Memory B cell (primary cell): ENCODE results near the gene TCP10L.
"Not testable (repeated sequence)": the region's sequence is repeated elsewhere in the genome, so short reads cannot be mapped to it uniquely, and the experiment has no call there.

Experiments used
- ATAC-seq: fragments of 150-1000 bp; cut with Tn5 transposase; 2 replicates; pipeline ENCODE4 v1.10.0; 2021; ENCODE audit warnings: low read depth, mild to moderate bottlenecking, moderate library complexity
- DNase-seq, 2 donors: peaks; one replicate each; pipeline ENCODE4 v3.0.0; 2022; ENCODE audit warnings: low spot score in 2 of 2
- H3K27ac Mint-ChIP-seq: one replicate; pipeline ENCODE4 v1.8.0; 2022; ENCODE audit warnings: mild to moderate bottlenecking, moderate library complexity, mixed read lengths
- H3K27me3 Mint-ChIP-seq: one replicate; pipeline ENCODE4 v1.8.0; 2022; ENCODE audit warnings: mixed read lengths
- H3K36me3 Mint-ChIP-seq: one replicate; pipeline ENCODE4 v1.8.0; 2022; ENCODE audit warnings: mild to moderate bottlenecking, mixed read lengths
- H3K4me1 Mint-ChIP-seq: one replicate; pipeline ENCODE4 v1.8.0; 2022; ENCODE audit warnings: mixed read lengths
- H3K4me3 Mint-ChIP-seq: one replicate; pipeline ENCODE4 v1.8.0; 2022; ENCODE audit warnings: mild to moderate bottlenecking, moderate library complexity, mixed read lengths
- H3K9me3 Mint-ChIP-seq: one replicate; pipeline ENCODE4 v1.8.0; 2022; ENCODE audit warnings: mixed read lengths

TCP10L gene, protein sequence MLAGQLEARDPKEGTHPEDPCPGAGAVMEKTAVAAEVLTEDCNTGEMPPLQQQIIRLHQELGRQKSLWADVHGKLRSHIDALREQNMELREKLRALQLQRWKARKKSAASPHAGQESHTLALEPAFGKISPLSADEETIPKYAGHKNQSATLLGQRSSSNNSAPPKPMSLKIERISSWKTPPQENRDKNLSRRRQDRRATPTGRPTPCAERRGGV

DNA sequence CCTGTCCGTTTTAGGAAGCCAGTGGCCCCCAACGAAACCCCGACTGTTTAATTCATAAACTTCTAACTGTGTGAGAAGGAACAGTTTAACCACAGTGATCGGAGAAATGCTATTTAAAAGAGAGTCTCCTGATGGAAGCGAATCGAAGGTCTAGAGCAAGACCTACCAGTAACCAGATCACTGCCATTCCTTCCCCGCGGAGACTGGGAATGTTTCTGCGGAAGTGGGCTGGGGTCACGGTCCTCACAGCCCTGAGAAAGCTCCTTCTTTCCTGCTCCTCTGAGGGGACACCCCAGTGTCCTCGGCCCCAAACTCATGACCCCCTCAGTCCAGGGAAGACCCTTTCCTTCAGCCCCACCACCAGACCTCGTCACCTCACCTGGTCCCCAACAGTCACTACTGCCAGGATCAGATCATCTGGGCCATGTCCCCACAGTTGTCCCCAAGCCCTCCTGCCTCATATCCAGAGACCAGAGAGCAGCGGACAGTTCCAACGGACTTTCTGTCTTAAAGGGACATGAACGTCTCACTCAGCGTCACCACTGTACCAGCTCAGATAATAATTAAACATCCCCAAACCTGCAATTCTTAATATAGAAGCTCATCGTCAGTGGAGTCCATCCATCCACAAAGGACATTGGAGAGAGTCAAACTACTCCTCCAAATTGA is at the start of gene TCP10L:
TCP10L (minus strand) TSS at position 482 of the 669 bp plus-strand sequence. CDS start 1,219 bp downstream, outside the sequence.
- no peaks in the 10 kb centered on the region for H3K36me3 Mint-ChIP-seq
- no peaks in the 10 kb centered on the region for H3K9me3 Mint-ChIP-seq
- H3K4me1 Mint-ChIP-seq, result no peaks in the 10 kb centered on the region
- H3K27me3 Mint-ChIP-seq, result peaks cover 2% of the 10 kb centered on the region
- no peak within 1 kb of the TSS for H3K4me3 Mint-ChIP-seq
- DNase-seq (no peak), ATAC-seq (no peak)
- H3K27ac Mint-ChIP-seq, result no peak within 1 kb of the TSS

DNA sequence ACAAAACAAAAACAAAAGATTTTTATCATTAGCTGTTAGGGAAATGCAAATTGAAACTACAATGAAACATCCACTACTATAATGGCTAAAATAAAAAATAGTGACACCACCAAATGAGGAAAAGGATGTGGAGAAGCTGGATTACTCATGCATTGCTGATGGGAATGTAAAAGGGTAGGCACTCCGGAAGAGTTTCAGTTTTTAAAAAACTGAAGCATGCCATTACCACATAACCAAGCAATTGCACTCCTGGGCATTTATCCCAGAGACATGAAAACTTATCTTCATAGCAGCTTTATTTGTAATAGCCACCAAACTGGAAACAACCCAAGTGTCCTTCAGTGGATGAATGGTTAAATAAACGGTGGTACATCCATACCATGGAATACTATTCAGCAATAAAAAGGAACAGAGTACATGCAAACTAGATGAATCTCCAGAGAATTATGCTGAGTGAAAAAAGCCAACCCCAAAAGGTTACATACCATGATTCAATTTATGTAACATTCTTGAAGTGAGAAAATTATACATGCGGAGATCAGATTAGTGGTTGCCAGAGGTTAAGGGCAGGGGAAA is 41.4 kb upstream of the TCP10L start:
- DNase-seq, result no peak
- Mint-ChIP-seq H3K27me3 (peaks cover 8% of the 10 kb centered on the region), H3K36me3 (peaks cover 10% of the 10 kb centered on the region), H3K4me1 (no peaks in the 10 kb centered on the region), H3K27ac (no peak overlapping the region), H3K4me3 (no peak overlapping the region), H3K9me3 (peaks cover 3% of the 10 kb centered on the region)
- ATAC-seq, result no peak

DNA sequence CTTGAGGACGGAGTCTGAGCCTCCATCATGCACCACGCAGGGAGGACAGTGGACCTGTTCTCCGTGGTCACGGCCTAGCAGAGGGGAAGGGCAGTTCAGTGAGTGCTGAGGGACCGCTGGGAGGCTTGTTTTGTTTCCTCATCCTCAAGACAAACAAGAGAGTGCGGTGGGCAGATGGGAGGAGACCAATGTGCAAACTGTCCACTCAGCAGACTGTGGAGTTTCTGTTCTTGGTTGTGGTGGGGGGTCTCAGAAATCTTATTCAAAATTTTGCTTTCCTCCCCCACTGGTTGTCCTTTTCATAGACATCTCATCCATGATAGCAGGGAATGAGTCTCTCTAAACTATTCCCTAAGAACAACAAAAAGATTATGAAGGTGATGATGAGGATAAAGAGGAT is 32.9 kb upstream of the TCP10L start:
- ATAC-seq, H3K9me3 Mint-ChIP-seq, H3K36me3 Mint-ChIP-seq, H3K4me1 Mint-ChIP-seq, DNase-seq, H3K4me3 Mint-ChIP-seq, H3K27ac Mint-ChIP-seq: not testable (repeated sequence)
- H3K27me3 Mint-ChIP-seq, result peaks cover 12% of the 10 kb centered on the region

DNA sequence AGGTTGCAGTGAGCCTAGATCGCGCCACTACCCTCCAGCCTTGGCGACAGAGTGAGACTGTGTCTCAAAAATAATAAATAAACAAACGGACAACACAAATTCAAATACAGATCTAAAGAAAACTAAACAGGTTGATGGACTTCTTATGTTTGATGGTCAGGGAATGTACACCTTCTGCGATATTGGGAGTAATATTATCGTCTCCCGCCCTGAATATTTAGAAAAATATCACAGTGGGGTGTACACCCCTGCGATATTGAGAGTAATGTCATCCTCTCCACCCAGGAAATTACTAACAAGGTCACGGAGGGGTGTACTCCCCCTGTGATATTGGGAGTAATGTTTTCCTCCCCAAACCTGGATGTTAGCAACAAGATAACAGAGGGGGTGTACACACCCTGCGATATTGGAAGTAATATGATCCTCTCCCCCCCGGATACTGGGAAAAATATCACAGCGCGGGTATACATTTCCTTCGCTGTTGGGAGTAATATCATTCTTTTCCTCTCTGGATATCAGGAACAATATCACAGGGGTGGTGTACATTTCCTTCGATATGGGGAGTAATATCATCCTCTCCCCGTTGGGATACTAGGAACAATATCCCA is 28.2 kb upstream of the TCP10L start:
- H3K36me3 Mint-ChIP-seq, result peaks cover 6% of the 10 kb centered on the region
- ATAC-seq (no peak), DNase-seq (no peak)
- H3K4me3 Mint-ChIP-seq, result peak overlapping the region; percentile 90
- H3K4me1 Mint-ChIP-seq, result peaks cover 5% of the 10 kb centered on the region
- H3K9me3 Mint-ChIP-seq, result no peaks in the 10 kb centered on the region
- peaks cover 4% of the 10 kb centered on the region for H3K27me3 Mint-ChIP-seq
- peak overlapping the region; percentile 97 for H3K27ac Mint-ChIP-seq

DNA sequence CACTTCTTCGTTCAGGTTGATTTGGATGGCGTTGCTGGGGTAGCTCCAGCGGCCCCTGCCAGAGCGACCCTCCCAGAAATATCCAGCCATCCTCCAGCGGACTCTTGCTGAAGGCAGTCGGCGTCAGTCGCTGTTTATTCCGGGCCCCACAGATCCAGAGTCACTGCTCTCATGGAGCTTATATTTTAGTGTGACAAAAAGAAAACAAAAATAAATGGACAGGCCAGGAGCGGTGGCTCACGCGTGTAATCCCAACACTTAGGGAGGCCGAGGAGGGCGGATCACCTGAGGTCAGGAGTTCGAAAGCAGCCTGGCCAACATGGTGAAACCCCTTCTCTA is 27.6 kb upstream of the TCP10L start:
- peaks cover 5% of the 10 kb centered on the region for H3K4me1 Mint-ChIP-seq
- peaks cover 3% of the 10 kb centered on the region for H3K27me3 Mint-ChIP-seq
- ATAC-seq (peak; percentile 2), DNase-seq (no peak)
- H3K4me3 Mint-ChIP-seq, result peak overlapping the region; percentile 90
- H3K9me3 Mint-ChIP-seq, result no peaks in the 10 kb centered on the region
- H3K27ac Mint-ChIP-seq, result peak overlapping the region; percentile 97
- H3K36me3 Mint-ChIP-seq, result peaks cover 6% of the 10 kb centered on the region

DNA sequence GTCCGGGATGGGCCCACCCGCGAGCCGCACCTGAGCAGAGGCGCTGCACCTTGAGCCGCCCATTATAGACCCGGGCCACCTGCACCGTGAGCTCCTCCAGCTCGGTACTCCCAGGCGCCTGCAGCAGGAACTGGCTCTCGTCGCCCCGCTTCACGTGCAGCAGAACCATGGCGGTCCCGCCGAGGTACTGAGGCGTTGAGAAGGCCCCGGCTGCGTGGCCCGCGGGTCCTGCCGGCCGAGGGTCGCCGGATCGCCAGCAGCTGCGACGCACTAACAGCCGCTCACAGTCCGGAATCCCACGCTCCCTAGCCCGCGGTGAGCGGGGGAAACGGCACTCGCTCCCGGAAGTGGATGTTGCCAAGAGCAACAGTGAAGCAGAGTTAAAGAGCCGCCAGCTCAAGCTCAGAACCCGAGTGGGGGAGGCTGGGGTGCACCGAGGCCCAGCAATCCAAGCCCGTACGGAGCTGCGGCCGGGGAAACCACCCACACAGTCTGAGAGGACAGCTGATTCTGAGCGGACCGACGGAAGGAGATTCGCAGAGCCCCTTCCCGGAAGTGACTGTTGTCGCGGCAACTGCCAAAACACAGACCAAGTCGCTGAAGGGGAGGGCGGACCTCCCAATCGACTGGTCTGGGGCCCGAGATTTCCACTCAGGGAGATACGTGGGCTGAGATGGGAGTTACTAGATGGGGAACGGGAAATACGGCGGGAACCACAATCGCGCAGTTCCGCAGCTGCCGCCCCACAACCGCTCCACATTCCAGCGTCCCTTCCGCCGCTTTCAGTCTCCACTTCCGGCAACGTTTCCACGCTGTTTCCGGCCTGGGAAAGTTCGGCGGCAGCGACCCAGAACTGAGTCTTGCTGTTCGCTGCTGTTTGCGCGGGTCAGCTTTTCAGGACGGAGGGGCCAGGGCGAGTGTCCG is 27.0 kb upstream of the TCP10L start, which contains the start of gene CFAP298:
CFAP298 (minus strand) TSS at position 303 of the 924 bp plus-strand sequence; CDS start at position 169, 134 bp downstream.
- no peaks in the 10 kb centered on the region for H3K9me3 Mint-ChIP-seq

DNA sequence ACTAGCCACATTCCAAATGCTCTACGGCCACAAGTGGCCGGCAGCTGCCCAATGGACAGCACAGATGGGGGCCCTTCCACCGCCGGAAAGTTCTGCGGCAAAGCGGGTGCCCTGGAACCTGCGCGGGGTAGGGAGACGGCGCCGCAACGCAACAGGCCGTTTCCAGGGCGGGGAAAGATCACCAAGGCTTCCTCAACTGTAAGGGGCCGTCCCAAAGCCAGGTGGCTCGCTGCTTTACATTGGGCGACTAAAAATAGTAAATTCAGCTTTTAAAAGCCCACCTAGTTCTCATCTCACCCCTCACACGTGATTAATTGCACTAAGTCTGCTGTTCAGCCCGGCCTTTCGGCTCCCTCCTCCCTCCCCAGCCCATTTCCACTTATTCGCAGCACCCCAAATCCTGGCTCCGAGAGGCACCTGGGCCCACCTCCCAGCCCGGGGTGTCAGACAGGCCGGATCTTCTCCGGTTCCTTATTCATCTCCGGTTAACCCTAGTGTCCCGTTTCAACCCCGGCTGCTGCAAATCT is 26.2 kb upstream of the TCP10L start:
- Mint-ChIP-seq H3K27ac (peak overlapping the region; percentile 97), H3K4me1 (peaks cover 5% of the 10 kb centered on the region), H3K36me3 (peaks cover 12% of the 10 kb centered on the region), H3K27me3 (peaks cover 3% of the 10 kb centered on the region), H3K9me3 (no peaks in the 10 kb centered on the region), H3K4me3 (peak overlapping the region; percentile 90)
- ATAC-seq (peak; percentile 4), DNase-seq (peak in 1 of 2 donors; percentile 11)

More for the DNA sequence above, 27.0 kb upstream of the TCP10L start, which contains the start of gene CFAP298:
- Mint-ChIP-seq H3K27me3 (peaks cover 3% of the 10 kb centered on the region), H3K36me3 (peaks cover 10% of the 10 kb centered on the region), H3K4me3 (peak within 1 kb of the TSS; percentile 90), H3K4me1 (peaks cover 5% of the 10 kb centered on the region), H3K27ac (peak within 1 kb of the TSS; percentile 97)
- ATAC-seq, result peak; percentile 90
- peak; percentile 88 for DNase-seq

DNA sequence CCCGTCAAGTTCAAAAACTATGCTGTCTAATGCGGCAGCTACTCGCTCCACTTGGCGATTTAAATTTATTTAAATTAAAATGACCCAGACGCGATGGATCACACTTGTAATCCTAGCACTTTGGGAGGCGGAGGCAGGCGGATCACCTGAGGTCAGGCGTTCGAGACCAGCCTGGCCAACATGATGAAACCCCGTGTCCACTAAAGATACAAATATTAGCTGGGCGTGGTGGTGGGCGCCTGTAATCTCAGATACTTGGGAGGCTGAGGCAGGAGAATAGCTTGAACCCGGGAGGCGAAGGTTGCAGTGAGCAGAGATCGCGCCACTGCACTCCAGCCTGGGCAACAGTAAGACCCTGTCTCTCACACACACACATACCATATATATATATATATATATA is 25.6 kb upstream of the TCP10L start:
- not testable (repeated sequence) for H3K9me3 Mint-ChIP-seq, H3K27ac Mint-ChIP-seq, H3K4me3 Mint-ChIP-seq, ATAC-seq, H3K4me1 Mint-ChIP-seq, DNase-seq, H3K27me3 Mint-ChIP-seq
- peaks cover 16% of the 10 kb centered on the region for H3K36me3 Mint-ChIP-seq

DNA sequence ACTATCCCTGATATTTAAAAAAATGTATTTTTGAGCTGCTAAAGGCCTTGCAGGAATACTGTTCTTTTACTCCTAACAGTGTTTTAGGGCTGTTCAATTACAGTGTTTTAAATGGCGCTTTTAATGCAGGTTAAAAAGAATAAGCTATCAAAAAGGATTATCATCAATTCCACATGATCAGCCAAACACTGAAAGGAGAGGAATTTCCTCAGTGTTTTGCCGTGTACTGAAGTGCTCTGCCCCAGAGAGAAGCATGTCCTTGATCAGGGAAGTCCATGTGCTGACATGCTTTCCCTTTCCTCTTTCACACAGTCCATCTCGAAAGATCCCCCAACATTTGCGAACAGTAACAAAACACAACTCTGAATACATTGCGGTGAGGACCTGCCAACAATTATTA is 23.5 kb upstream of the TCP10L start:
- peaks cover 31% of the 10 kb centered on the region for H3K36me3 Mint-ChIP-seq
- H3K4me3 Mint-ChIP-seq, result no peak overlapping the region
- H3K27me3 Mint-ChIP-seq, result no peaks in the 10 kb centered on the region
- no peak overlapping the region for H3K27ac Mint-ChIP-seq
- no peak for ATAC-seq
- H3K4me1 Mint-ChIP-seq, result peaks cover 5% of the 10 kb centered on the region
- H3K9me3 Mint-ChIP-seq, result no peaks in the 10 kb centered on the region
- no peak for DNase-seq

DNA sequence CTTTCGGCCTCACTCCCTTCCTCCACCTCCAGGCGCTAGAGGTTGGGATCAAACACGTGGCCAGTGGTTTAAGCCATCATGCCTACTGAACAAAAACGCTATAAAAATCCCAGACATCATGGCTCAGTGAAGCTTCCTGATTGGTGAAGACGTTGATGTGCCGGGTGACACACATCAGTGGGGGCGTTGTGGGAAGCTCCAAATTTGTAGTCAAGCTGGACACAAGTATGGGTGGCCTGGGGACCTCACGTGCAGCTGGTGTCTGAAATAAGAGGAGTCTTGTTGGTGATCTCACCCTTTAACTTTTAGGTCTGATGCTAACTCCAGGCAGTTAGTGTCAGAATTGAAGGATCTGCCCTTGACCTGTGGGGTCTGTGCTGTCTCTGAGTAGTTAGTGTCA is 20.1 kb upstream of the TCP10L start:
- Mint-ChIP-seq H3K4me1 (no peaks in the 10 kb centered on the region), H3K36me3 (peaks cover 44% of the 10 kb centered on the region), H3K27me3 (no peaks in the 10 kb centered on the region), H3K4me3 (no peak overlapping the region), H3K9me3 (no peaks in the 10 kb centered on the region), H3K27ac (no peak overlapping the region)
- DNase-seq (no peak), ATAC-seq (no peak)

DNA sequence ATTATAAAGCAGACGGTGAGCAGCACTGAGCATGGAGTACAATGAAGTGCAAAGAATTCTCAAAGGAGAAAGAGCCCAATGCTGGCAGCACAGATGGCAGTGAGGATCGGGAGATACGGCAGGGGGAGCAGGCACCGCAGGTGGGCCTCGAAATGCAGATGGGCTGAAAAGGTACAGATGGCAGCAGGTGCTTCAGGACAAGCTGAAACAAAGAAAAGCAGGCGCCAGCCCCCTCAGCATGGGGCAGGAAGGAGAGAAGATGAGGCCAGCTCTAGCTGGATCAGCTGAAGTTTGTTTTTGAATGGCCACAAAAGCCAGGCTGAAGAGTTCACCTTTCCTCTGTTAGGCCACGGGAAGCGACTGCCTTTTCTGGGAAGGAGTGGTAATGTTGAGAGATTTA is 19.1 kb upstream of the TCP10L start:
- no peaks in the 10 kb centered on the region for H3K27me3 Mint-ChIP-seq
- H3K4me1 Mint-ChIP-seq, result peaks cover 6% of the 10 kb centered on the region
- H3K9me3 Mint-ChIP-seq, result no peaks in the 10 kb centered on the region
- ATAC-seq (no peak), DNase-seq (no peak)
- H3K27ac Mint-ChIP-seq, result no peak overlapping the region
- H3K36me3 Mint-ChIP-seq, result peaks cover 43% of the 10 kb centered on the region
- no peak overlapping the region for H3K4me3 Mint-ChIP-seq

DNA sequence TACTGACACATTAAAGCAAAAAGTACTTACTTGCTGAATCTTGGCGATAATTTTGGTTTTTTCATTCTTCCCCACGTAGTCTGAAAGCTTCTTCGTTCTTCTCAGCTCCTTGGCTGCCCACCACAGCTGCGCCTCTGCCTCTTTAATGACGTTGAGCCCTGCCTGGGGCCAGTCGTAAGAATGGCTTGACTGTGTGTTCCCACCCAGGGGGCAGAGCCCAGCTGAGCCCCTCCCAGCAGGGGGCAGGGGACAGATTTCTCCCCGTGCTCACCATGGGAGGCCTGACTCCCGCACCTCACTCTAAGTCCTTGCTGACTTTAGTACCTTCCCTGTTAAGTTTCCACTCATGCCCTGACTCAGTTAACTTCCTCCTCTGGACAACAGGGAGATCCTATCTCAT is 17.8 kb upstream of the TCP10L start:
- ATAC-seq, result no peak
- peaks cover 8% of the 10 kb centered on the region for H3K4me1 Mint-ChIP-seq
- H3K9me3 Mint-ChIP-seq, result no peaks in the 10 kb centered on the region
- no peak for DNase-seq
- peaks cover 42% of the 10 kb centered on the region for H3K36me3 Mint-ChIP-seq
- H3K4me3 Mint-ChIP-seq, result no peak overlapping the region
- no peaks in the 10 kb centered on the region for H3K27me3 Mint-ChIP-seq
- H3K27ac Mint-ChIP-seq, result no peak overlapping the region

DNA sequence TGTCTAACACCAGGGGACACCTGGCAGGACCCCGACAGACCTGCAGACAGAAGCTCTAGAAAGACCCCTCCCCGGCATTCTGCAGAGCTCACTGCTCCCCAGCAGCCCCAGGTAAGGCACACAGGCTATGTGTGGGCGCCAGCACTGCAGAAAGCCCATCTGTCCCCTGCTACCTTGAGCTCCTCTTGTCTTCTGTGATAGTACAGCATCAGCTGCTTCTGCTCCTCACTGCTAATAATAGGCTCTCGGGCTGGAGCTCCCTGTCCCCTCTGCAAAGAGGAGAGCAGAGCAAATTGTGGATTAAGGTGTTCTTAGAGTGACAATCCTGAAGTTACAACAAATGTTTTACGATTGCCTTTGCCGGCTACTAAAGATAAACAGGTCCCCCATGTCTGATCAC is 16.8 kb upstream of the TCP10L start:
- H3K27ac Mint-ChIP-seq, result no peak overlapping the region
- H3K27me3 Mint-ChIP-seq, result no peaks in the 10 kb centered on the region
- no peaks in the 10 kb centered on the region for H3K9me3 Mint-ChIP-seq
- H3K36me3 Mint-ChIP-seq, result peaks cover 40% of the 10 kb centered on the region
- no peak overlapping the region for H3K4me3 Mint-ChIP-seq
- DNase-seq, result no peak
- peaks cover 8% of the 10 kb centered on the region for H3K4me1 Mint-ChIP-seq
- ATAC-seq, result no peak
